KMS-11 (cell line): ENCODE data around the gene ZDHHC22.
A peak's percentile ranks its signal among the peaks of the same experiment; 100 is the strongest.

Experiments
- H2AFZ ChIP-seq: fragments of 200-600 bp; sonication (generic); 2 replicates; pipeline ENCODE4 v1.6.1; 2016; ENCODE audit warnings: antibody characterized with exemption, mixed run types, low read depth
- H3K27ac ChIP-seq: fragments of 200-600 bp; sonication (generic); 2 replicates; pipeline ENCODE4 v1.6.1; 2016; ENCODE audit warnings: mild to moderate bottlenecking, mixed run types
- H3K27me3 ChIP-seq: fragments of 200-600 bp; sonication (generic); 2 replicates; pipeline ENCODE4 v1.6.1; 2017; ENCODE audit warnings: mild to moderate bottlenecking, low read depth, mixed run types, moderate library complexity; ENCODE audit not compliant: insufficient read depth
- H3K36me3 ChIP-seq: fragments of 200-600 bp; sonication (generic); 2 replicates; pipeline ENCODE4 v1.6.1; 2017; ENCODE audit warnings: mild to moderate bottlenecking, mixed run types; ENCODE audit not compliant: insufficient read depth
- H3K4me1 ChIP-seq: fragments of 200-600 bp; sonication (generic); 2 replicates; pipeline ENCODE4 v1.6.1; 2016; ENCODE audit warnings: mild to moderate bottlenecking, low read depth, mixed run types; ENCODE audit not compliant: poor library complexity, severe bottlenecking
- H3K4me2 ChIP-seq: fragments of 200-600 bp; sonication (generic); 2 replicates; pipeline ENCODE4 v1.7.0; 2016; ENCODE audit warnings: mild to moderate bottlenecking, mixed run types
- H3K4me3 ChIP-seq: fragments of 200-600 bp; sonication (generic); IDR thresholded peaks from 2 replicates; pipeline ENCODE4 v1.6.1; 2017; ENCODE audit warnings: low read depth, low read length, mixed read lengths; ENCODE audit not compliant: insufficient read depth
- H3K79me2 ChIP-seq: fragments of 200-600 bp; sonication (generic); 2 replicates; pipeline ENCODE4 v1.6.1; 2016; ENCODE audit warnings: low read depth, mixed run types; ENCODE audit not compliant: insufficient read depth
- H3K9ac ChIP-seq: fragments of 200-600 bp; sonication (generic); 2 replicates; pipeline ENCODE4 v1.6.1; 2016; ENCODE audit warnings: mild to moderate bottlenecking, mixed run types
- H4K20me1 ChIP-seq: fragments of 200-600 bp; sonication (generic); 2 replicates; pipeline ENCODE4 v1.6.1; 2016; ENCODE audit warnings: mild to moderate bottlenecking, mixed run types; ENCODE audit not compliant: insufficient read depth
- TF ChIP-seq, protein P1 (sequence below): fragments of 200-600 bp; sonication (generic); conservative IDR thresholded peaks from 2 replicates; pipeline ENCODE4 v1.6.1; 2017; ENCODE audit warnings: low read depth, mild to moderate bottlenecking, antibody characterized with exemption, low read length, moderate library complexity, mixed read lengths

Gene ZDHHC22

DNA sequence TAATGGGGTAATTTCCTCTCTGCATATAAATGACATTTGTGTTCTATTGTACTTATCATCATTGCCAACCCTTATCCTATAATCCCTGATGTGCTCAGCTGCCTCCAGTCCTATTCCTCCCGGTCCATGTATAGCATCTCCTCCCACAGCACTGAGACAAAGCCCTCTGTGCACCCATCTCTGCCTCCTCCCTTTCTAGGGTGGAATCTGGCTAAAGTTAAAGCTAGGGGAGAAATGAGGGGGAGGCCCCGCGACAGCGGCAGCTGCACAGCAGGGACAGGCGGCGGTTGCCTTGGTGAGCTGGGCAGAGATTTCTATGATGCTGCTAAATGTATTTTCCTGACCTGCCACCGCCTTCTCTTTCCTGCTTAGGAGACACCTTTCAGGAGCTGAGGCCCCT, 12.8 kb upstream of the ZDHHC22 start:
- H4K20me1 ChIP-seq = no peaks in the 10 kb centered on the region
- H3K9ac ChIP-seq = no peak overlapping the region
- H3K4me3 ChIP-seq = no peak overlapping the region
- H3K4me2 ChIP-seq = no peak overlapping the region
- no peaks in the 10 kb centered on the region for H3K27me3 ChIP-seq
- no peak overlapping the region for H3K27ac ChIP-seq
- TF ChIP-seq, protein P1, sequence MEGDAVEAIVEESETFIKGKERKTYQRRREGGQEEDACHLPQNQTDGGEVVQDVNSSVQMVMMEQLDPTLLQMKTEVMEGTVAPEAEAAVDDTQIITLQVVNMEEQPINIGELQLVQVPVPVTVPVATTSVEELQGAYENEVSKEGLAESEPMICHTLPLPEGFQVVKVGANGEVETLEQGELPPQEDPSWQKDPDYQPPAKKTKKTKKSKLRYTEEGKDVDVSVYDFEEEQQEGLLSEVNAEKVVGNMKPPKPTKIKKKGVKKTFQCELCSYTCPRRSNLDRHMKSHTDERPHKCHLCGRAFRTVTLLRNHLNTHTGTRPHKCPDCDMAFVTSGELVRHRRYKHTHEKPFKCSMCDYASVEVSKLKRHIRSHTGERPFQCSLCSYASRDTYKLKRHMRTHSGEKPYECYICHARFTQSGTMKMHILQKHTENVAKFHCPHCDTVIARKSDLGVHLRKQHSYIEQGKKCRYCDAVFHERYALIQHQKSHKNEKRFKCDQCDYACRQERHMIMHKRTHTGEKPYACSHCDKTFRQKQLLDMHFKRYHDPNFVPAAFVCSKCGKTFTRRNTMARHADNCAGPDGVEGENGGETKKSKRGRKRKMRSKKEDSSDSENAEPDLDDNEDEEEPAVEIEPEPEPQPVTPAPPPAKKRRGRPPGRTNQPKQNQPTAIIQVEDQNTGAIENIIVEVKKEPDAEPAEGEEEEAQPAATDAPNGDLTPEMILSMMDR = no peak
- peaks cover 4% of the 10 kb centered on the region for H3K4me1 ChIP-seq
- H3K36me3 ChIP-seq = no peaks in the 10 kb centered on the region
- no peaks in the 10 kb centered on the region for H3K79me2 ChIP-seq
- H2AFZ ChIP-seq = no peak overlapping the region

DNA sequence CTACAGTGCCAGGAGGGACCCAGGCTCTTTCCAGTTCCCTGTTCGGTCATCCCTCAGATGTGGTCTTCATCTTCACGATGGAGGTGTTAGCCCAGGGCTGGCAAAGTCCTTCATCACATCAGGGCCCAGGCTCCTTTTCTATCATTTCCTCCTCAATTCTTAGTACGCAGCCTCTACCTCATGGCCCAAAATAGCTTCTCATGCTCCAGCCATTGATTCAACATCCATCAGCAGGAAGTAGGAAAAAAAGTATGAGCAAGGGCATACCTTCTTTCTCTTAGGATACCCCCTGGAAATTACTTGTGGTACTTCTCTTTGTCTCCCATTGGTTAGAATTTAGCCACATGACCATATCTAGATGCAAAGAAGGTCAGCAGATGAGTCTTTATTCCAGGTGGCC, 12.2 kb upstream of the ZDHHC22 start:
- Histone ChIP-seq H3K79me2 (no peaks in the 10 kb centered on the region), H3K27me3 (no peaks in the 10 kb centered on the region), H3K4me3 (no peak overlapping the region), H3K9ac (no peak overlapping the region), H2AFZ (no peak overlapping the region), H3K27ac (no peak overlapping the region), H4K20me1 (no peaks in the 10 kb centered on the region), H3K4me1 (peaks cover 4% of the 10 kb centered on the region), H3K4me2 (no peak overlapping the region), H3K36me3 (no peaks in the 10 kb centered on the region)
- TF ChIP-seq, protein P1 = no peak

DNA sequence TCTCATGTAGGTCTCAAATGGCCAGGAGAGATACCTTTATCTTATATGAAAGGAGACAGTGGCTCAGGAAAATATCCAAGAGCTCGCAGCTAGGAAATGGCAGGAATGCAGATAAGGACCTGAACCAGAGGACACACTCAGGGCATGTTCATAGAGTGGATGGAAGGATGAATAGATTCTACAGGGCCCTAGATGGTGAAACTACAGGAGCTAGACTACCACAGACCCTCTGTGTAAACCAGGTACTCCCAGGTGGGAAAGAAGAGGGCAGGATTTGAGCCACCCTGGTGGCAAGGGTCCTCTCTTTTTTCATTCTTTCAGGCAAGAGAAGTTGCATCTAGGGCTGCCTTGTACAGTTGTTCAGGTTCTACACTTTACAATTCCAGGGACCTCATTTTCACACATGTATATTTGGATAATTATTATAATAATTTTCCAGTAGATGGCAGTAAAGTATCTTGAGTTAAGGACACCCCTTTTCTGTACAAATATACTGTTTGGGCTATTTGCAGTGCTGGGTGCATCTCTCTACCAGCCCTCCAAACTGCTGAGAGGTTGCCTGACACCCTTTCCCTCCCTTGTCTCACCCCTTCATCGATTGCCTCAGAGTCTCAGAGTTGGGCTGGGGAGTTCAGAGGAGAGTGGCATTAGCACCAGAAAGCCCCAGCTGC, 10.5 kb upstream of the ZDHHC22 start:
- no peak overlapping the region for H2AFZ ChIP-seq
- no peak overlapping the region for H3K4me3 ChIP-seq
- no peak overlapping the region for H3K4me2 ChIP-seq

DNA sequence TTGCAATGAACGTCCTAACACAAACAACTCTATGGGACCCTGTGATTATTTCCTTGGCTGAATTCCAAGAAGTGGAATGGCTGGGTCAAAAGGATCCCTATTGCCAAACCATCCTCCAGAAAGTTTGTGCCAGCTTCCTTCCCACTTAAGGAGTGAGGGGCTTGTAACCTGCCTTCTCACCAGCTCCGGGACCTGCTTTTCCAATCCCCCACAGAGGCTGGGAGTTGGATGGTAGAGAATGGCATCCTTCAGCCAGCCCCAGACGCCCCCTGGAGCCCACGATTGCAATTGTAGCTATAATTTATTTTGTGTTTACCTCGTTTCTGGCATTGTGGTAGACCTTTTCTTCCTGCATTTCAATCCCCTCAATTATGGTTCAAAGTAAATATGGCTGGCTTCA, 9.7 kb upstream of the ZDHHC22 start:
- no peak overlapping the region for H2AFZ ChIP-seq
- no peaks in the 10 kb centered on the region for H3K36me3 ChIP-seq
- H4K20me1 ChIP-seq = no peaks in the 10 kb centered on the region

More for the DNA sequence above, 10.5 kb upstream of the ZDHHC22 start:
- H3K9ac ChIP-seq = no peak overlapping the region
- no peaks in the 10 kb centered on the region for H3K79me2 ChIP-seq
- no peaks in the 10 kb centered on the region for H3K36me3 ChIP-seq
- TF ChIP-seq, protein P1 = no peak
- H4K20me1 ChIP-seq = no peaks in the 10 kb centered on the region
- no peak overlapping the region for H3K27ac ChIP-seq
- peaks cover 4% of the 10 kb centered on the region for H3K4me1 ChIP-seq
- no peaks in the 10 kb centered on the region for H3K27me3 ChIP-seq

More for the DNA sequence above, 9.7 kb upstream of the ZDHHC22 start:
- no peaks in the 10 kb centered on the region for H3K27me3 ChIP-seq
- no peak overlapping the region for H3K27ac ChIP-seq
- H3K4me2 ChIP-seq = no peak overlapping the region
- no peaks in the 10 kb centered on the region for H3K79me2 ChIP-seq
- peaks cover 4% of the 10 kb centered on the region for H3K4me1 ChIP-seq
- TF ChIP-seq, protein P1 = peak; percentile 65
- H3K9ac ChIP-seq = no peak overlapping the region
- no peak overlapping the region for H3K4me3 ChIP-seq
